IMR-90 (cell line): Measurements from ENCODE around the gene TRAF3. TPM values are rescaled to one million over a fixed set of nuclear protein-coding genes. Genes with fewer than 3 reads are reported as not detected.

Source experiments
- ATAC-seq: fragments of 200-7000 bp; cut with Tn5 transposase; 2 replicates; pipeline ENCODE4 v1.9.1; 2020; ENCODE audit warnings: low read depth, mild to moderate bottlenecking, moderate library complexity
- BruUV-seq: library from RNA; stranded (reverse); fragments of 400-500 nt; replicated peaks from 2 replicates; lab custom pipeline; 2021; lab: Mats Ljungman, UMichigan
- CTCF ChIA-PET: fragments of 300-600 bp; formaldehyde crosslinking; extraction: SDS; loops from one replicate; lab custom pipeline; 2021; ENCODE audit warnings: antibody characterized with exemption; lab: Yijun Ruan, JAX
- POLR2A ChIA-PET: fragments of 300-600 bp; sonication (Branson Sonifier 250); formaldehyde crosslinking; loops from one replicate; lab custom pipeline; 2022; ENCODE audit warnings: antibody characterized with exemption; ENCODE audit not compliant: unreplicated experiment; lab: Charles Lee
- DNase-seq: peaks from one replicate; pipeline ENCODE4 v3.0.0; 2013
- H2AFZ ChIP-seq: replicated peaks from 2 replicates; pipeline ENCODE3; 2013; ENCODE audit warnings: low read length, mild to moderate bottlenecking; ENCODE audit not compliant: poor library complexity
- H2AK5ac ChIP-seq: 2 replicates; pipeline ENCODE4 v1.6.1; 2013; ENCODE audit warnings: low read depth, low read length, inconsistent platforms
- H2AK9ac ChIP-seq: replicated peaks from 2 replicates; pipeline ENCODE3; 2013; ENCODE audit warnings: mild to moderate bottlenecking, low read depth, low read length, moderate library complexity; ENCODE audit not compliant: poor library complexity
- H2BK120ac ChIP-seq: 2 replicates; pipeline ENCODE4 v1.6.1; 2013; ENCODE audit warnings: low read depth, low read length, inconsistent platforms
- H2BK15ac ChIP-seq: 3 replicates; pipeline ENCODE4 v1.6.1; 2013; ENCODE audit warnings: low read depth, low read length, inconsistent platforms
- H2BK20ac ChIP-seq: 2 replicates; pipeline ENCODE4 v1.6.1; 2013; ENCODE audit warnings: low read depth, mild to moderate bottlenecking, inconsistent platforms, low read length, moderate library complexity
- H2BK5ac ChIP-seq: 2 replicates; pipeline ENCODE4 v1.6.1; 2013; ENCODE audit warnings: mild to moderate bottlenecking, low read depth, low read length, inconsistent platforms; ENCODE audit not compliant: poor library complexity, severe bottlenecking
- H3K14ac ChIP-seq: replicated peaks from 2 replicates; pipeline ENCODE4 v1.6.1; 2013; ENCODE audit warnings: low read depth, low read length, inconsistent platforms
- H3K18ac ChIP-seq: 2 replicates; pipeline ENCODE4 v1.6.1; 2013; ENCODE audit warnings: low read depth, low read length, control low read depth
- H3K23ac ChIP-seq: 2 replicates; pipeline ENCODE4 v1.6.1; 2013; ENCODE audit warnings: low read depth, low read length, inconsistent platforms
- H3K27ac ChIP-seq: 2 replicates; pipeline ENCODE4 v1.5.1; 2013; ENCODE audit warnings: mild to moderate bottlenecking, control low read depth, low read length; ENCODE audit not compliant: insufficient read depth
- H3K27me3 ChIP-seq: 2 replicates; pipeline ENCODE4 v1.6.1; 2013; ENCODE audit warnings: low read length; ENCODE audit not compliant: control insufficient read depth, insufficient read depth
- H3K36me3 ChIP-seq: 2 replicates; pipeline ENCODE4 v1.6.1; 2013; ENCODE audit warnings: low read length, mixed read lengths; ENCODE audit not compliant: control insufficient read depth, insufficient read depth
- H3K4ac ChIP-seq: 2 replicates; pipeline ENCODE4 v1.6.1; 2013; ENCODE audit warnings: low read depth, low read length, inconsistent platforms
- H3K4me1 ChIP-seq: 2 replicates; pipeline ENCODE4 v1.6.1; 2013; ENCODE audit warnings: low read length, mixed read lengths; ENCODE audit not compliant: control insufficient read depth, insufficient read depth
- H3K4me2 ChIP-seq: 2 replicates; pipeline ENCODE4 v1.6.1; 2013; ENCODE audit warnings: low read depth, mild to moderate bottlenecking, control low read depth, low read length, moderate library complexity
- H3K4me3 ChIP-seq: 2 replicates; pipeline ENCODE4 v1.5.1; 2013; ENCODE audit warnings: low read depth, mild to moderate bottlenecking, control low read depth, low read length, moderate library complexity; ENCODE audit not compliant: insufficient read depth
- H3K56ac ChIP-seq: 2 replicates; pipeline ENCODE4 v1.6.1; 2013; ENCODE audit warnings: low read length, inconsistent platforms; ENCODE audit not compliant: insufficient read depth; ENCODE audit errors: extremely low read depth
- H3K79me1 ChIP-seq, 2 experiments: 2 replicates each; pipeline ENCODE4 v1.6.1; 2013; ENCODE audit warnings: low read length in 2 of 2, inconsistent platforms in 1 of 2, low read depth in 1 of 2
- H3K9ac ChIP-seq: 2 replicates; pipeline ENCODE4 v1.6.1; 2013; ENCODE audit warnings: low read depth, low read length, control low read depth
- H3K9me1 ChIP-seq: 2 replicates; pipeline ENCODE4 v1.6.1; 2013; ENCODE audit warnings: low read length, inconsistent platforms; ENCODE audit not compliant: insufficient read depth
- H3K9me3 ChIP-seq: 2 replicates; pipeline ENCODE4 v1.6.1; 2013; ENCODE audit warnings: low read length; ENCODE audit not compliant: control insufficient read depth, insufficient read depth
- H4K20me1 ChIP-seq: 2 replicates; pipeline ENCODE4 v1.6.1; 2013; ENCODE audit warnings: low read length, inconsistent platforms; ENCODE audit not compliant: insufficient read depth
- H4K5ac ChIP-seq: 2 replicates; pipeline ENCODE4 v1.6.1; 2013; ENCODE audit warnings: mild to moderate bottlenecking, low read depth, low read length, control low read depth
- H4K8ac ChIP-seq, 2 experiments: 2 replicates each; pipeline ENCODE4 v1.6.1; 2013; ENCODE audit warnings: low read depth in 2 of 2, low read length in 2 of 2, control low read depth in 1 of 2, inconsistent platforms in 1 of 2
- H4K91ac ChIP-seq: 2 replicates; pipeline ENCODE4 v1.6.1; 2013; ENCODE audit warnings: low read depth, low read length, inconsistent platforms; ENCODE audit not compliant: insufficient read depth
- BHLHE40 ChIP-seq: fragments of 150-350 bp; IDR thresholded peaks from 2 replicates; pipeline ENCODE4 v1.6.1; 2016; ENCODE audit warnings: mild to moderate bottlenecking, low read depth, low read length
- CHD1 ChIP-seq: IDR thresholded peaks from 2 replicates; pipeline ENCODE4 v1.6.1; 2012; ENCODE audit warnings: low read depth, low read length, improper control_type of control experiment
- CTCF ChIP-seq: conservative IDR thresholded peaks from 2 replicates; pipeline ENCODE4 v1.5.1; 2012; ENCODE audit warnings: mild to moderate bottlenecking, low read depth, low read length, improper control_type of control experiment
- MAFK ChIP-seq: IDR thresholded peaks from 2 replicates; pipeline ENCODE4 v1.6.1; 2012; ENCODE audit warnings: low read depth, low read length, improper control_type of control experiment
- MAZ ChIP-seq: IDR thresholded peaks from 2 replicates; pipeline ENCODE4 v1.6.1; 2012; ENCODE audit warnings: low read depth, mild to moderate bottlenecking, low read length, improper control_type of control experiment, moderate library complexity, borderline replicate concordance
- MXI1 ChIP-seq: IDR thresholded peaks from 2 replicates; pipeline ENCODE4 v1.6.1; 2012; ENCODE audit warnings: low read depth, mild to moderate bottlenecking, low read length, moderate library complexity, borderline replicate concordance
- NFE2L2 ChIP-seq: fragments of 150-350 bp; IDR thresholded peaks from 2 replicates; pipeline ENCODE4 v1.6.1; 2016; ENCODE audit warnings: low read depth, mild to moderate bottlenecking, low read length
- RCOR1 ChIP-seq: IDR thresholded peaks from 2 replicates; pipeline ENCODE4 v1.6.1; 2012; ENCODE audit warnings: mild to moderate bottlenecking, low read length, improper control_type of control experiment; ENCODE audit not compliant: insufficient replicate concordance
- RFX5 ChIP-seq: IDR thresholded peaks from 2 replicates; pipeline ENCODE4 v1.8.0; 2012; ENCODE audit warnings: low read depth, mild to moderate bottlenecking, low read length, moderate library complexity
- WGBS, 2 experiments: methylation state at CpG; one replicate each; pipeline versions ENCODE4 v1.1.5 to v1.1.7; 2013; ENCODE audit warnings: missing lambda C conversion rate in 2 of 2; ENCODE audit not compliant: insufficient read length in 1 of 2; ENCODE audit errors: extremely low coverage in 2 of 2; 5-methylcytosine and 5-hydroxymethylcytosine counted together
- dilution Hi-C: fragments of 300-500 bp; cut with HindIII; formaldehyde crosslinking; loops from one replicate; pipeline ENCODE4 v1.14.3; 2018; ENCODE audit warnings: low sequenced_read_pairs; ENCODE audit not compliant: unreplicated experiment
- in situ Hi-C: fragments of 300-500 bp; cut with MboI; formaldehyde crosslinking; loops from 3 replicates; pipeline ENCODE4 v1.14.3; 2019; ENCODE audit warnings: low sequenced_read_pairs, inconsistent platforms, mixed read lengths
- intact Hi-C: fragments of 100-400 bp; cut with micrococcal nuclease; formaldehyde crosslinking; loops from 2 replicates; pipeline ENCODE4 v1.10.0; 2022
- polyA plus RNA-seq, 3 experiments: library from polyadenylated mRNA; depleted of rRNA; stranded (reverse); fragments of >200 nt; gene quantifications; 2 replicates each; pipeline ENCODE4 v1.2.3, GENCODE V29; 2012; ENCODE audit warnings: low replicate concordance in 1 of 3
- total RNA-seq: library from RNA; depleted of rRNA; stranded (reverse); fragments of >200 nt; gene quantifications from 2 replicates; pipeline ENCODE4 v1.2.3, GENCODE V29; 2012

The TRAF3 gene
- total and polyA plus RNA-seq, 2 of the 4 experiments (the other 2 are of a cell fraction): 21.2 to 25.3 TPM

GRCh38 chr14:102867826-102868580 is 90.8 kb downstream of the TRAF3 start:
- no peak overlapping the region for H3K4ac ChIP-seq
- 60% methylated on average over 3 of the region's 15 CpGs; no CpG with 5 or more reads in 1 of the 2 experiments for WGBS, 2 experiments
- no peaks in the 10 kb centered on the region for H3K27me3 ChIP-seq
- H4K5ac ChIP-seq: no peak overlapping the region
- H3K9me1 ChIP-seq: peaks cover 12% of the 10 kb centered on the region; the same call in 1 of the 2 replicates
- H3K14ac ChIP-seq: no peak overlapping the region
- H3K4me2 ChIP-seq: no peak overlapping the region
- no peak overlapping the region for H2AK9ac ChIP-seq
- H3K36me3 ChIP-seq: peaks cover 8% of the 10 kb centered on the region
- no peak overlapping the region for H2BK5ac ChIP-seq
- DNase-seq: no peak
- H4K20me1 ChIP-seq: no peaks in the 10 kb centered on the region
- H3K9me3 ChIP-seq: no peaks in the 10 kb centered on the region
- no peak for ATAC-seq
- H3K79me1 ChIP-seq: peaks cover 6 to 36% of the 10 kb centered on the region in 2 experiments
- no peak overlapping the region for H3K18ac ChIP-seq
- no peak overlapping the region for H2BK15ac ChIP-seq
- no TSS peak for BruUV-seq
- intact Hi-C loops: no loop called here
- no peak overlapping the region for H3K27ac ChIP-seq
- H2BK120ac ChIP-seq: no peak overlapping the region
- ChIA-PET POLR2A (no interaction called here), CTCF (no interaction called here)
- H2AFZ ChIP-seq: no peak overlapping the region
- no peak overlapping the region for H4K91ac ChIP-seq
- no peak overlapping the region for H3K4me3 ChIP-seq
- no peak for TF ChIP-seq BHLHE40
- TF ChIP-seq CTCF: no peak
- no peak for TF ChIP-seq RFX5
- TF ChIP-seq CHD1: no peak
- no peak for TF ChIP-seq RCOR1
- no peak for TF ChIP-seq NFE2L2
- no peak for TF ChIP-seq MAZ
- no peak for TF ChIP-seq MXI1
- TF ChIP-seq MAFK: no peak
- dilution Hi-C loops: no loop called here
- in situ Hi-C loops: no loop called here
- H2BK20ac ChIP-seq: no peak overlapping the region
- H3K23ac ChIP-seq: no peak overlapping the region
- no peak overlapping the region for H3K56ac ChIP-seq
- H3K9ac ChIP-seq: no peak overlapping the region
- H2AK5ac ChIP-seq: no peak overlapping the region
- H4K8ac ChIP-seq: no peak overlapping the region
- H3K4me1 ChIP-seq: no peaks in the 10 kb centered on the region
